ENCODE data around the gene ANKFY1. TPM values are rescaled to one million over a fixed set of nuclear protein-coding genes. Genes with fewer than 3 reads are reported as not detected.

The ANKFY1 gene
- total and polyA plus RNA-seq, 2 experiments from 2014 or later = 20.1 to 24.2 TPM

DNA sequence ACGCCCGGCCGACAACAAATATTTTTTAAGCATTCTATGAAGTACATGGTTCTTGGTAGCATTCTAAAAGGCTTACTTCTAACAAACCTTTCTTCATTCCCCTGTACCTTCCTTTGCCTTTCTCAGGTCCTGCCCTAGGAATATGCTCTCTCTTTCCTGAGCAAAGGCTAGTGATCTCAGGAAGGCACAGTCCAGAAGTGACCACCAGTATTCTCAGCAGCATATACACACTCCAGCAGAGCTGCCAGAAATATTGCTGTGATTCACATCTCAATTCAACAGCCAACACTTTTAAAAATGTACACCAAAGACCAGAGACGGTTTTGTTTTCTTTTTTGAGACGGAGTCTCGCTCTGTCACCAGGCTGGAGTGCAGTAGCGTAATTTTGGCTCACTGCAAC lies 41.4 kb upstream of the ANKFY1 start:
- Histone ChIP-seq H3K9ac (no peak overlapping the region), H3F3A (ENCODE audit: insufficient read depth) (peaks cover 8% of the 10 kb centered on the region; the same call in 1 of the 2 replicates), H3K4me2 (ENCODE audit: unreplicated experiment) (no peak overlapping the region), H3K27me3 (replicated peaks; ENCODE audit: insufficient read depth) (no peaks in the 10 kb centered on the region), H3K79me2 (ENCODE audit: insufficient read depth) (peaks cover 97% of the 10 kb centered on the region), H3K36me3 (ENCODE audit: low read depth) (no peaks in the 10 kb centered on the region; the same call in 1 of the 2 replicates), H2AFZ (no peak overlapping the region), H3K9me2 (ENCODE audit: insufficient read depth) (no peaks in the 10 kb centered on the region), H3K9me3 (ENCODE audit: low read depth) (no peaks in the 10 kb centered on the region), H3K4me1 (ENCODE audit: insufficient read depth) (peaks cover 14% of the 10 kb centered on the region), H3K27ac (no peak overlapping the region), H3K4me3 (no peak overlapping the region), H4K20me1 (ENCODE audit: insufficient read depth) (peaks cover 10% of the 10 kb centered on the region; the same call in 1 of the 2 replicates)
- no peak for TF ChIP-seq EZH2phosphoT487 (IDR thresholded peaks at IDR 0.05; ENCODE audit: insufficient read depth, low read depth)
- WGBS, 2 experiments (ENCODE audit: low coverage in 1 of 2, low lambda C conversion rate in 2 of 2, missing lambda C conversion rate in 2 of 2) = 89 to 91% methylated on average over 7 of the region's 7 CpGs
- in situ Hi-C loops (cut with MboI) = no loop called here
- no peak for DNase-seq

DNA sequence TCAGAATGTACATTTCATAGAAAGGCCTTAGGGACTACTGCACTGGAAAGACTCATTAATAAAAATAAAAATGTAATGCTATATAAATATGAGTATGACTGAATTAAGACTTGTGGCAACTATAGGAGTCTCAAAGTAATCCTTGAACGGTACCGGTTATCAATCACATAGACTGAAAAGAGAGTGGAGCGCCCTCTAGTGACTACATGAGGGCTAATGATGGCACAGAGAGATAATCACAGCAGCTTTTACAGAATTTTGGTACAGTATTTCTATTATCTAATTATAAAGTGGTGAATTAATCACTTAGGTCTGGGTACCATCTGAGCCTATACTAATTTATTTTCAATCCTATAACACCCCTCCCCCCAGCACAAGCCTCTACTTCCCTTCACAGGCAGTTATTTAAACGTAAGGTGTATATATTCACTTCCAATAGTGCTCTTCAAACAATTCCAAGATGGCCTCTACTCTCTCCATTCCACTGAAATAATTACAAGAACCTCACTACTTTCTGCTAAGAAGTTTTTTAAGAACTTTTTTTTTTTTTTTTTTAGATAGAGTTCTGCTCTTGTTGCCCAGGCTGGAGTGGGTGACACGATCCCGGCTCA lies 40.7 kb upstream of the ANKFY1 start:
- in situ Hi-C loops (cut with MboI) = no loop called here

DNA sequence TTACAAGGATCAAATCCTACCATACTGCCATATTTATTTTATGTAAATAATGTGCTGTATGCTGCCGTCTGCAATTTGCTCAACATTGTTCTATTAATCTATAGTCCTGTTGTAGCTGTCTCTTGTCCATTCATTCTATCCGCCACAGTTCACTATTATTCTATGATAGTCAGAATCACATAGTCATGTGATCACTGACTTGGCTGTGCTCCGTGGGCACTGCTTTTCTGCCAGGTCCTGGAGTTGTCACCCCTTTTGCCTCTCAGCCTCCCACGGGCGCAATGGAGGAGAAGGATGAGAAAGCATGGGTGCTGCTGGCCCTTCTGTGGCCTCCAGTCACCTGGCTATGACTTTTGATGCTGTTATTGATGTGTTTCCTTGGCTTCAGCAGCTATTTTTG lies 37.3 kb upstream of the ANKFY1 start:
- Histone ChIP-seq H3K9ac (no peak overlapping the region), H3K79me2 (ENCODE audit: insufficient read depth) (peaks cover 97% of the 10 kb centered on the region), H3K9me2 (ENCODE audit: insufficient read depth) (no peaks in the 10 kb centered on the region), H2AFZ (no peak overlapping the region), H3F3A (ENCODE audit: insufficient read depth) (peaks cover 14% of the 10 kb centered on the region), H4K20me1 (ENCODE audit: insufficient read depth) (peaks cover 22% of the 10 kb centered on the region; the same call in 1 of the 2 replicates), H3K27ac (no peak overlapping the region), H3K9me3 (ENCODE audit: low read depth) (no peaks in the 10 kb centered on the region), H3K4me2 (ENCODE audit: unreplicated experiment) (no peak overlapping the region), H3K4me1 (ENCODE audit: insufficient read depth) (peaks cover 16% of the 10 kb centered on the region), H3K4me3 (no peak overlapping the region), H3K27me3 (replicated peaks; ENCODE audit: insufficient read depth) (no peaks in the 10 kb centered on the region), H3K36me3 (ENCODE audit: low read depth) (no peaks in the 10 kb centered on the region; the same call in 1 of the 2 replicates)
- TF ChIP-seq EZH2phosphoT487 (IDR thresholded peaks at IDR 0.05; ENCODE audit: insufficient read depth, low read depth) (no peak), EZH2 (IDR thresholded peaks at IDR 0.05; ENCODE audit: insufficient read depth, poor library complexity, severe bottlenecking) (no peak)
- whole genome bisulfite sequencing, 2 experiments (ENCODE audit: low coverage in 1 of 2, low lambda C conversion rate in 2 of 2, missing lambda C conversion rate in 2 of 2) = 76 to 79% methylated on average over 5 of the region's 5 CpGs
- no peak for DNase-seq
- in situ Hi-C loops (cut with MboI) = no loop called here

More for the DNA sequence above, 40.7 kb upstream of the ANKFY1 start:
- Histone ChIP-seq H3K79me2 (ENCODE audit: insufficient read depth) (peaks cover 97% of the 10 kb centered on the region), H4K20me1 (ENCODE audit: insufficient read depth) (peaks cover 4% of the 10 kb centered on the region; the same call in 1 of the 2 replicates), H3K9me2 (ENCODE audit: insufficient read depth) (no peaks in the 10 kb centered on the region), H3F3A (ENCODE audit: insufficient read depth) (peaks cover 8% of the 10 kb centered on the region; the same call in 1 of the 2 replicates), H3K4me1 (ENCODE audit: insufficient read depth) (peaks cover 8% of the 10 kb centered on the region; the same call in 1 of the 2 replicates), H3K27me3 (replicated peaks; ENCODE audit: insufficient read depth) (no peaks in the 10 kb centered on the region), H3K4me2 (ENCODE audit: unreplicated experiment) (no peak overlapping the region), H3K27ac (no peak overlapping the region), H3K9ac (no peak overlapping the region), H3K4me3 (no peak overlapping the region), H3K36me3 (ENCODE audit: low read depth) (no peaks in the 10 kb centered on the region; the same call in 1 of the 2 replicates), H2AFZ (no peak overlapping the region), H3K9me3 (ENCODE audit: low read depth) (no peaks in the 10 kb centered on the region)
- 49 to 50% methylated on average over 6 of the region's 6 CpGs for WGBS, 2 experiments (ENCODE audit: low coverage in 1 of 2, low lambda C conversion rate in 2 of 2, missing lambda C conversion rate in 2 of 2)
- peak; percentile 64 for DNase-seq
- TF ChIP-seq EZH2 (IDR thresholded peaks at IDR 0.05; ENCODE audit: insufficient read depth, poor library complexity, severe bottlenecking) = no peak
- TF ChIP-seq EZH2phosphoT487 (IDR thresholded peaks at IDR 0.05; ENCODE audit: insufficient read depth, low read depth) = no peak

DNA sequence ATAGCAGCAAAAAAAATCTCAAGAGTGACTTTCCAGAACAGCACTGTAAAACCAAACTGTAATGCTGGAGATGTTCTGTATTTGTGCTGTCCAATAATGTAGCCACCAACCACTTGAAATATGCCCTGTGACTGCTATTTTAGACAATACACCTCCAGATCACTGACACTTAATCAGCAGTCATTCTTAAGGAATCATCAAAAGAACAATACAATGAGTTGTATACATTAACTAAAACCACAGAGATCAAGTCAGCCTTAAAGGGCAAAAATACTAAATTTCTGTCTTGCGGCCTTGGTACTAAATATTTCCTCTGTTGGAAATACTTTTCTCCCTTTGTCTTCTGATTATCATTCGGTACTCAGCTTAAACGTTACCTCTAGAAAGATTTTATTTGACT lies 33.6 kb upstream of the ANKFY1 start:
- DNase-seq = peak; percentile 4
- Histone ChIP-seq H3K27me3 (replicated peaks; ENCODE audit: insufficient read depth) (no peaks in the 10 kb centered on the region), H3K9me3 (ENCODE audit: low read depth) (no peaks in the 10 kb centered on the region), H3K79me2 (ENCODE audit: insufficient read depth) (peaks cover 97% of the 10 kb centered on the region), H3K27ac (no peak overlapping the region), H3K36me3 (ENCODE audit: low read depth) (peaks cover 13% of the 10 kb centered on the region; the same call in 1 of the 2 replicates), H3K4me3 (no peak overlapping the region), H3K9ac (0 out of 2 replicates have a peak overlapping the region, but pooled peaks have one; percentile 16), H3F3A (ENCODE audit: insufficient read depth) (peaks cover 6% of the 10 kb centered on the region; the same call in 1 of the 2 replicates), H2AFZ (no peak overlapping the region), H3K4me1 (ENCODE audit: insufficient read depth) (peaks cover 16% of the 10 kb centered on the region), H3K4me2 (ENCODE audit: unreplicated experiment) (peak overlapping the region; percentile 36), H3K9me2 (ENCODE audit: insufficient read depth) (no peaks in the 10 kb centered on the region), H4K20me1 (ENCODE audit: insufficient read depth) (peaks cover 31% of the 10 kb centered on the region; the same call in 1 of the 2 replicates)
- in situ Hi-C loops (cut with MboI) = no loop called here
- TF ChIP-seq EZH2phosphoT487 (IDR thresholded peaks at IDR 0.05; ENCODE audit: insufficient read depth, low read depth) (no peak), EZH2 (IDR thresholded peaks at IDR 0.05; ENCODE audit: insufficient read depth, poor library complexity, severe bottlenecking) (no peak)
- 81 to 87% methylated on average over 3 of the region's 3 CpGs for WGBS, 2 experiments (ENCODE audit: low coverage in 1 of 2, low lambda C conversion rate in 2 of 2, missing lambda C conversion rate in 2 of 2)
